ENCODE measurements around the gene RPL37. TPM values are rescaled to one million over a fixed set of nuclear protein-coding genes. Genes with fewer than 3 reads are reported as not detected.
"Not testable (repeated sequence)": the region's sequence is repeated elsewhere in the genome, so short reads cannot be mapped to it uniquely, and the experiment has no call there.

Gene RPL37
- polyA plus RNA-seq, 12 donors = 1,250 to 3,217 (median 2,474) TPM; not detected in 1

DNA sequence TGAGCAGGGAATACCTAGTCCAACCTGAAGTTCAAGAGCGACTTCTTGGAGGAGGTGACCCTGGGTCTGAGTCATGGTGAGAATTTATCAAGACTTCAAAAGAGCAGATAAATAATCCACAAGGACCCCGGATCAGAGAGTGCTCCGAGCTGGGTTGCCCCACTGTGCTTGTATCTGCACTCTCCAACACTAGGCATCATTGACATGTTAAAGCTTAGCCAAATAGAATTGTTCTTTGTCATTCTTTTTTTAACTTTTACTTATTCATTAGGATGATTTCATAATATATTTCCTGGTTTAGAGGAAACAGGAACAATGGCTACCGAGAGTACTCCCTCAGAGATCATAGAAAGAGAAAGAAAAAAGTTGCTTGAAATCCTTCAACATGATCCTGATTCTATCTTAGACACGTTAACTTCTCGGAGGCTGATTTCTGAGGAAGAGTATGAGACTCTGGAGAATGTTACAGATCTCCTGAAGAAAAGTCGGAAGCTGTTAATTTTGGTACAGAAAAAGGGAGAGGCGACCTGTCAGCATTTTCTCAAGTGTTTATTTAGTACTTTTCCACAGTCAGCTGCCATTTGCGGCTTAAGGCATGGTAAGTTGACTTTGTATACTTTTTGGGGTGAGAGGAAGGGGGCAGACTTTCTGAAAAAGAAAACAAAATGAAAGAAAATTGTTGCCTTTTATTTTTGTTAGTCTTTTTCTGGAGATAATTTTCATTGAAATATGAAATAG, 6.2 kb upstream of the RPL37 start, which contains the start of gene CARD6:
Gene CARD6, plus strand, starts transcription at position 300 of the 738 bp plus-strand sequence. Its CDS starts 16 bp downstream, at position 316.
- DNase-seq = peak; percentile 11

- DNase-seq = no peak
Observed at GRCh38 chr5:40838086-40838485, 3.1 kb upstream of the RPL37 start.

GRCh38 chr5:40834391-40834848, 602 bp downstream of the RPL37 start:
- no peak for DNase-seq

- DNase-seq = no peak
Observed at GRCh38 chr5:40833712-40834229, 1.3 kb downstream of the RPL37 start.

- no peak for DNase-seq
Observed at GRCh38 chr5:40832345-40832744, 2.7 kb downstream of the RPL37 start.

DNA sequence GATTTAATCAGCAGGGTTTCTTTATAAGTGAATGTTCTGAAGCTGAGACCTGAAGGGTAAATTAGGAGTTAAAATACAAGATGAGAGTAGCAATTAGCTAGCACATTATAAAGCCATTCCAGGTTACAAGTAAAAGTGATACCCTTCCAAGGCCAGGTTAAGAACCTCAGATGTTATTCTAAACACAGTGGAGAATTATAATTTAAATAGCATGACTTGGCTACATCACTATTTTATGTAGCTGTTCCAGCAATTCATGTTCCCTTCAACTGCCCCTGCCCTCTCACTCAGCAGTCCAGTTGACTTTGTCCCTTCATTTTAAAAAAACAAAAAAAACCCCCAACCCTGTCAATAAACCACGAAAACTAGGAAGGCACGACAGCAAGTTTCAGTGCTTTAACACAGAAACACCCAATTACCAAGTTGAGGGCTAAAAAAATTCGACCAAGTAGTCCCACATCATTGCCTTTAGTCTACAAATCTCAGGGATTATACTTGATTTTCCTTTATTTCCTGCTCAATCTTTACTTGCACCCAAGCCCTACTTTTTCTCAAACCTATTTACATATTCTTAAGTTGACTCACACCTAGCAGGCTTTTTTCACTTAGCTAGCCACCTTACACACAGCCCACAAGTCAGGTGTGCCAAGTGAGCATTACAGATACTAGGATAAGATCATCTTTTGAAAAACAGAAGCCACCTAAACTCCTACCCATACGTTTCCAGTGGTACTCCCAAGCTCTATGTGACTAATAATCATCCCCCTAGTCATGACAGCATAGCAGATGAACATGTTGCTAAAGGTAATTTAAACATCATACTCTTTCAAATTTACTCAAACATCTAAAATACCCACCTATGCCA, 3.4 kb downstream of the RPL37 start:
- DNase-seq = no peak

- no peak for DNase-seq
Observed at GRCh38 chr5:40829748-40830533, 5.1 kb downstream of the RPL37 start.

DNA sequence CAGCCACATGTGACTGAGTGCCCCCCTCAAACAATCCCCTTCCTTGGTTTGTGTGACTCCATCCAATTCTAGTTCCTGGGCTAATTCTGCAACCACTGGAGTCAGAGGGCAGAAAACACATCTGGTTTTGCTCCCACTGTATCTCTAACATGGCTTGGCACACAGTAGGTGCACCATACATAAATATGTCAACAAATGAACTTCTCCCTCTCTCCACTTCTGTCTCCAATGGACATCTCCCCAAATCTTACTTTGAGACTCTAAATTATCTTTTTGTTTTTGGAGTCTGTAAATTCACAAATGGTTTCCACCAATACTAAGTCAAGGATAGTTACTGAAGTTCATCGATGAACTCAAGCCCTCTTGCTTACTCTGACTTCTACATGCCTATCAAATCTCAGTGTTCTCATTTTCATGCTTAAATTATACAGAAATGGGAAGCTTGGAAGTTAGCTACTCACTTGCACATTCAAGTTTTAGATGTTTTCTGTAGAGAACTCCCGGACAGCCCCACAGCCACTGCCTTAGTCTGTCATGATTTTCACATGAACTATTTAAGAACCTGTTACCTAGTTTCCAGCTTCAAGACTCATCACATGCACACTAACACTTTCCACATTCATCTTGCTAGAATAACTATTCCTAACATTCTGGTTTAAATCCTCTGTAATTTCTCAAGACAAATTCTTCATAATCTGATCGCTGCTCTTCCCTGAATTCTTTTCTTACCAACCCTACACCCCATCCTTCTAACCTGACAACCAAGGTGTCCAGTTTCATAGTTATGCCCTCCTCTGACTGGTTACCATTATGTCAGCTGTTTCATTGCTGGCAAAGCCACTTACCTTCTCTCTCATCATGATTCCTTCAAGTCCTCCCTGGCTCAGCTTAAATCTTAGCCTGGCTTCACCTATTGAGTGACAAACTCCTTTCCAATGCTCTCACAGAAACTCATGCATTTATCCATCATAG, 6.0 kb downstream of the RPL37 start:
- DNase-seq = no peak

- no peak for DNase-seq
Observed at GRCh38 chr5:40828021-40828631, 6.9 kb downstream of the RPL37 start.

DNA sequence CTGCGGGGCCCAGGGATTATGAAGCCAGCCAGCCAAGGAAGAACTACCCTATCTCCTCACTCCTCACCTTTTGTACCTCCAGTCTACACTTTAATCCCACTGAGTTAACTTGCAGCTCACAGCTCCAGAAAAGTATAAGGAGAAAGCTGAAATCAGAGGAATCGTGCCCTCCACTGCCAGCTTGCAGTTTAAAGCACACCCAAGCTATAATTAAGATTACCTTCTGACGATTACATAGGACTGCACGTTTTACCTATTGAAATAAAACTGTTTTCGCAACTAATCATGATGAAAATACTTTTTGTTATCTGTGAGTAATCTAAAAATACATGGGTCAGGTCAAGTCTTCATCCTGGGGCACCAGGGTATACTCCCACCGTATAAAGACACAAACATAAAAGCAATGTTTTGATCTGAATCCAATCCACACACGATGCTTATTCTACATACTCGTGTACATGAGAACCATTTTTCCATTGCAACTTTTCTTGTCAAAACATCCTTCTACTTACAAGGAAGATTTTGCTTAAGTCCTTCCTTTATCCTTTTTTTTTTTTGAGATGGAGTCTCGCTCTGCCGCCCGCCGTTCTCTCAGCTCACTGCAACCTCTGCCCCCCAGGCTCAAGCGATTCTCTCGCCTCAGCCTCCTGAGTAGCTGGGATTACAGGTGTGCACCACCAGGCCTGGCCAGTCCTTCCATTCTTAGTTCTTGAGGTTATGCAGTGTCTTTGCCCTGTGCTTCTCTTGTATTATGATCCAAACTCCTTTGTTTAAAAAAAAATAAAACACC, 7.6 kb downstream of the RPL37 start:
- DNase-seq = no peak

GRCh38 chr5:40826489-40827187, 8.4 kb downstream of the RPL37 start:
- no peak for DNase-seq

DNA sequence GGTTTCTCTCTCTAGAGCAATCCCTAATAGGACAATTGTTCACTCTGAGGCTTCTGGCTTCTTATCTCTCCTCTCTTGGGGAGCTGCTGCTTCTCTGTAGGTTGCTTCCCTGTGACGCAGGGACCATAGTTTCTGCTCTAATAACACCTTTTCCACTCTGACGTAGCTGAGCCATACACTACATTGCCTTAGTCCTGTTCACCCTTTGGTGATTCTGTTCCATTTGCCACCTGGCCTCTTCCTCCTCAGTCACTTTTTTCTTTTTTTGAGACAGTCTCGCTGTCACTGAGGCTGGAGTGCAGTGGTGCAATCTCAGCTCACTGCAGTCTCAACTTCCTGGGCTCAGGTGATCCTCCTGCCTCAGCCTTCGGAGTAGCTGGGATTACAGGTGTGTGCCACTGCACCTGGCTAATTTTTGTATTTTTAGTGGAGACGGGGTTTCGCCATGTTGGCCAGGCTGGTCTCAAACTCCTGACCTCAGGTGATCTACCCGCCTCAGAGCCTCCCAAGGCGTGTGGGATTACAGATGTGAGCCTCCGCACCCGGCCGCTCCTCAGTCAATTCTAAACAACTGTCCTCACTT, 9.5 kb downstream of the RPL37 start:
- DNase-seq = not testable (repeated sequence)

DNA sequence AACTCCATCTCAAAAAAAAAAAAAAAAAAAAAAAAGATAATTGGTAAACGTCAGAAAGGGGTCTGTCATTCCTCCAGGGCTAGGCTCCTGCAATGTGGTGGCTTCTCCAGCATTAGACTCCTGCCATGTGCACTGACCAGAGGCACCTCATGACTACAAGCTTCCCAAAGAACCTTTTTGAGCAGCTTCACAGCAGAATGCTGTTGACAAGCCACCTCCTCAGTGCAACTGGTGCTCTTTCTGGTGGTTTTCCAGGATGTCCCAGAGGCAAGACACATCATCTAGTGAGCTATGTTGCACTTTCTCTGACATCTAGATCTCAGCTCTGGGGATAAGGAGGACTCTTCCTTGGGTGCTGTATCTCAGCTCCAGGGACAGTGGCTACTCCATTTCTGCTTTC, 11.6 kb downstream of the RPL37 start:
- DNase-seq = no peak

GRCh38 chr5:40813698-40814281, 21.2 kb downstream of the RPL37 start:
- DNase-seq = no peak

GRCh38 chr5:40812125-40812524, 22.9 kb downstream of the RPL37 start:
- DNase-seq = no peak

GRCh38 chr5:40801771-40802562, 33.1 kb downstream of the RPL37 start:
- DNase-seq = no peak

GRCh38 chr5:40799258-40799657, 35.8 kb downstream of the RPL37 start:
- no peak for DNase-seq
